Transverse colon (tissue), 4 donors: Measurements from ENCODE around the gene TADA2A. TPM values are rescaled to one million over a fixed set of nuclear protein-coding genes. Genes with fewer than 3 reads are reported as not detected.

Experiments
- DNase-seq: peaks from one replicate; pipeline ENCODE4 v3.0.0-alpha.2; 2019
- H3K27ac ChIP-seq, 4 donors: fragments of 200-600 bp; sonication (generic); 2 replicates each; pipeline ENCODE4 v1.5.1; 2016 to 2018; ENCODE audit warnings: inconsistent platforms in 4 of 4
- H3K27me3 ChIP-seq: fragments of 200-600 bp; sonication (generic); 2 replicates; pipeline ENCODE4 v1.5.1; 2017; ENCODE audit warnings: inconsistent platforms
- H3K36me3 ChIP-seq, 4 donors: fragments of 200-600 bp; sonication (generic); 2 replicates each; pipeline ENCODE4 v1.5.1; 2017 to 2019; ENCODE audit warnings: inconsistent platforms in 4 of 4
- H3K4me1 ChIP-seq, 4 donors: fragments of 200-600 bp; sonication (generic); 2 replicates each; pipeline ENCODE4 v1.5.1; 2017 to 2020; ENCODE audit warnings: inconsistent platforms in 4 of 4
- H3K4me3 ChIP-seq, 4 donors: fragments of 200-600 bp; sonication (generic); 1 replicate in 1 of 4; 2 replicates in 3 of 4; pipeline versions ENCODE4 v1.5.1 to v1.6.1; 2017 to 2019; ENCODE audit warnings: inconsistent platforms in 4 of 4
- H3K9me3 ChIP-seq, 2 donors: fragments of 200-600 bp; sonication (generic); 2 replicates each; pipeline ENCODE4 v1.5.1; 2017 to 2019; ENCODE audit warnings: inconsistent platforms in 2 of 2
- EP300 ChIP-seq: sonication (generic); formaldehyde crosslinking; IDR thresholded peaks from one replicate; pipeline ENCODE4 v1.6.1; 2017; ENCODE audit warnings: antibody characterized with exemption, low read depth
- POLR2A ChIP-seq: fragments of 450-650 bp; IDR thresholded peaks from one replicate; pipeline ENCODE4 v1.6.1; 2016; ENCODE audit warnings: antibody characterized with exemption, mild to moderate bottlenecking, moderate library complexity
- POLR2AphosphoS5 ChIP-seq, 3 donors: sonication (generic); formaldehyde crosslinking; IDR thresholded peaks; one replicate each; pipeline ENCODE4 v1.6.1; 2016; ENCODE audit warnings: antibody characterized with exemption in 3 of 3
- WGBS, 2 donors: methylation state at CpG; one replicate each; pipeline ENCODE4 v1.1.5; 2018; ENCODE audit warnings: low coverage in 1 of 2; 5-methylcytosine and 5-hydroxymethylcytosine counted together
- in situ Hi-C, 4 donors: fragments of 200-750 bp; cut with MboI; loops; one replicate each; pipeline versions ENCODE4 v1.15.0 to v1.15.1; 2017; ENCODE audit warnings: low sequenced_read_pairs in 3 of 4, low pct_ligation_motif_present in 1 of 4, low pct_unique_long_range_greater_than_20kb in 1 of 4
- intact Hi-C: fragments of 100-400 bp; cut with DNase I; formaldehyde crosslinking; loops from one replicate; pipeline ENCODE4 v1.15.1; 2023; ENCODE audit warnings: low total_unique reads
- total RNA-seq, 4 donors: library from RNA; depleted of rRNA; stranded (reverse); fragments of >200 nt; gene quantifications; one replicate each; pipeline ENCODE4 v1.1.0, GENCODE V29; 2016
- TF ChIP-seq, protein P1 (sequence below), 5 experiments: fragments of 200-600 bp in 3 of 5; fragments of 450-650 bp in 2 of 5; sonication (generic) in 3 of 5; IDR thresholded peaks; 1 replicate in 2 of 5; 2 replicates in 3 of 5; pipeline ENCODE4 v1.5.1; 2016 to 2017; ENCODE audit warnings: antibody characterized with exemption in 5 of 5, inconsistent platforms in 3 of 5, mild to moderate bottlenecking in 2 of 5, moderate library complexity in 1 of 5

The TADA2A gene
- total RNA-seq, 4 donors from 2014 or later: 8.3 to 26.6 (median 12.4) TPM

DNA sequence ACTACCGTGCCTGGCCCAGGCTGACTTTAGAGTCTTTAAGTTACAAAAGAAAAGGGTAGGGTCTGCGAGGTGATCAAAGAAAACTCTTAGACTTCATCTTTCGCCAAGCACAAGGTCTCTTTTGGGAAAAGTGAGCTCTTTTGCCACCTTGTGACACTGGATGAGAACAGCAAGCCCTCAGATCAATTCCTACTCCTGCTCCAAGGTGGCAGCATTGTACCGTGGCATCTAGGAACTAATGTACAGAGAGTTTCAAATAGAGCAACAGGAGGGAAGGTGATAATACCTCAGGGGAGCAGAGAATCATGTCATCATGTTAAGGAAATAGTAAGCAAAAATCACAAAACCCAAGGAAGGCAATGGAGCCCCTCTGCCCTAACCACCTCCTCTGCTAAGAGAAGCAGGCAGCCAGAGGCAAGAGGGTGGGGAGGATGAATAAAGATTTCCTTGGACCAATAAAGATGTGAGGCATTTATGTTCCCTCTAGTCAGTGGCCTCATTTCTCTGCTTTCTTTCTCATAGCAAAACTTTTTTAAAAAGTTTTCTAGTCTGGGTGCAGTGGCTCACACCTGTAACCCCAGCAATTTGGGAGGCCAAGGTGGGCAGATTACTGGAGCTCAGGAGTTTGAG, 33.0 kb upstream of the TADA2A start:
- Histone ChIP-seq H3K4me3 (no peak overlapping the region), H3K27ac (no peak overlapping the region), H3K27me3 (no peaks in the 10 kb centered on the region), H3K9me3 (no peaks in the 10 kb centered on the region), H3K36me3 (no peaks in the 10 kb centered on the region), H3K4me1 (no peaks in the 10 kb centered on the region)
- WGBS, 2 donors: 0 to 5% methylated on average over 3 to 4 of the region's 4 CpGs
- intact Hi-C loops (no loop called here), in situ Hi-C loops (no loop called here)
- DNase-seq: peak; percentile 75
- TF ChIP-seq POLR2AphosphoS5 (IDR thresholded peaks at IDR 0.05): no peak
- TF ChIP-seq, protein P1, sequence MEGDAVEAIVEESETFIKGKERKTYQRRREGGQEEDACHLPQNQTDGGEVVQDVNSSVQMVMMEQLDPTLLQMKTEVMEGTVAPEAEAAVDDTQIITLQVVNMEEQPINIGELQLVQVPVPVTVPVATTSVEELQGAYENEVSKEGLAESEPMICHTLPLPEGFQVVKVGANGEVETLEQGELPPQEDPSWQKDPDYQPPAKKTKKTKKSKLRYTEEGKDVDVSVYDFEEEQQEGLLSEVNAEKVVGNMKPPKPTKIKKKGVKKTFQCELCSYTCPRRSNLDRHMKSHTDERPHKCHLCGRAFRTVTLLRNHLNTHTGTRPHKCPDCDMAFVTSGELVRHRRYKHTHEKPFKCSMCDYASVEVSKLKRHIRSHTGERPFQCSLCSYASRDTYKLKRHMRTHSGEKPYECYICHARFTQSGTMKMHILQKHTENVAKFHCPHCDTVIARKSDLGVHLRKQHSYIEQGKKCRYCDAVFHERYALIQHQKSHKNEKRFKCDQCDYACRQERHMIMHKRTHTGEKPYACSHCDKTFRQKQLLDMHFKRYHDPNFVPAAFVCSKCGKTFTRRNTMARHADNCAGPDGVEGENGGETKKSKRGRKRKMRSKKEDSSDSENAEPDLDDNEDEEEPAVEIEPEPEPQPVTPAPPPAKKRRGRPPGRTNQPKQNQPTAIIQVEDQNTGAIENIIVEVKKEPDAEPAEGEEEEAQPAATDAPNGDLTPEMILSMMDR (IDR thresholded peaks at IDR 0.05): peak; percentile 87 to 99 (median 91)

DNA sequence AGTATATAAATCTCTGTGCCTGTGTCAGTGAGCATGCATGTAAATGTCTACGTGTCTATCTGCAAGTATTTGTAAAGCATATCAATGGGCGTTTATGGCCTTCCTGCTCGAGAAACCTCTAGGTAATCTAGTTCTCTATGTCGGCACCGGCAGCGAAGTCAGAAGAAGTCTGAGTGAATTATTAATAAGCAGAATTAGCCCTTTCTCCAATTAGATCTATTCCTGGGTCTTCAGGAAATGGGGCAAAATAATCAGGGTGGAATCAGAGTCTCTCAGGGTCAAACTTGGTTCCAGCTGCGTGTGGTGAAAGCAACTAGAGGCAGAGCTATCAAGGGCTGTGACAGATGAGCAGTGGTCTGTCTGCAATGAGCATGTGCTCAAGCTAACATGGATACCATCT, 31.0 kb upstream of the TADA2A start, which contains the start of gene C17orf78:
TSS of gene C17orf78 (plus strand) at position 280 of the 400 bp plus-strand sequence. CDS start at position 388, 108 bp downstream.
- in situ Hi-C loops: loop anchor here in 2 of 4 donors (25.0 kb wide), 1 partner anchor 763 kb away; the partner anchor contains the start of gene MRM1 (in 2 of the 2)
- no peak for DNase-seq
- Histone ChIP-seq H3K9me3 (no peaks in the 10 kb centered on the region), H3K36me3 (no peaks in the 10 kb centered on the region), H3K27me3 (no peaks in the 10 kb centered on the region), H3K27ac (no peak within 1 kb of the TSS), H3K4me3 (no peak within 1 kb of the TSS), H3K4me1 (no peaks in the 10 kb centered on the region)
- intact Hi-C loops: no loop called here
- TF ChIP-seq, protein P1 (IDR thresholded peaks at IDR 0.05): no peak
- TF ChIP-seq POLR2AphosphoS5 (IDR thresholded peaks at IDR 0.05) (no peak), EP300 (no peak), POLR2A (no peak)
- 86% methylated on average over 4 to 7 of the region's 7 CpGs for WGBS, 2 donors

DNA sequence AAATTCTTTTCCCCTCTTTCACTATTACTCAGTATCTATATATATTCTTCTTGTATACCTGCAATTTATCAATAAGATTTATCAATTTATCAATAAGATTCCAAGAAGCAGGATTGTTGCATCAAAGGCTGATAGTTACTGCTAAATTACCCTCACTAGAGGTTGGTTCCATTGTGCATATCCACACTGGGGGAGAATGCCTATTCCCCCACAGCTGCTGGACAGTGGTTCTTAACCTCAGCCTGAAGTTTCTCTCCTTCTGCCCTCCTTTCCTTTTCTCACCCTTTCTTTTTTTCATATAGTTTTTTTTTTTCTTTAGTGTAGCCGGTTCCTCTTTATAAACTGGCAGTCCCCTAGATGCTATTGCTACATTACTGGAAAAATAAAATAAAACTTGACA, 24.6 kb upstream of the TADA2A start:
- TF ChIP-seq EP300 (no peak), POLR2A (no peak), POLR2AphosphoS5 (IDR thresholded peaks at IDR 0.05) (no peak)
- TF ChIP-seq, protein P1 (IDR thresholded peaks at IDR 0.05): no peak
- 95 to 100% methylated on average over 1 of the region's 1 CpG for WGBS, 2 donors
- Histone ChIP-seq H3K27ac (no peak overlapping the region), H3K27me3 (no peaks in the 10 kb centered on the region), H3K4me1 (peaks cover 0 to 18% (median 8%) of the 10 kb centered on the region in 4 donors), H3K4me3 (no peak overlapping the region), H3K36me3 (no peaks in the 10 kb centered on the region), H3K9me3 (no peaks in the 10 kb centered on the region)
- in situ Hi-C loops: loop anchor here in 2 of 4 donors (25.0 kb wide), 1 partner anchor 770 kb away; the partner anchor contains the start of gene MRM1 (in 2 of the 2)
- intact Hi-C loops: no loop called here
- DNase-seq: no peak

DNA sequence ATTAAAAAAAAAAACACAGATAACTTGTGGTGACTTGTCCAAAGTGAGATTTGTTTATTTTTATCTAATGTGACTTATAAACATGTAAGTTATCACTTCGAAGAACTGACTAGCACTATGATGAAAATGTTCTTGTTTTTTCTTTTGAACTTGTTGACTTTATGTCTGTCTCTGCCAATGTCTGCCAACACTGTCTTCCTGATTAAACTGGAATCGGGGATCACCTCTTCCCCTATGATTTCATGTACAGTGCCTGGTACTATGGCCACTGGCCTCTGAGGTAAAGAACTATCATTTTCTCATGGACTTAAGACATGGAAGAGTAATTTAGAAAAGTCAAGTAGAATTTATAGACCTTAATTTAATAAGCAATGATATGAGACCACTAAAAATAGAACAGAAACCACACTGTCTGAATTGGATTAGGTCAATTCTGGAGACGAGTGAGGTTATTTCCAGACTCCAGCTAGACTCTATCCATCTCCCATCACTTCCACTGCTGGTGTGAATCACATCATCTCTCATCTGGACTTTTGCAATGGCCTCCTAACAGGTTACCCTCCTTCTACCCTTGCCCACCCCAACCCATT, 22.0 kb upstream of the TADA2A start:
- Histone ChIP-seq H3K4me3 (no peak overlapping the region), H3K27me3 (no peaks in the 10 kb centered on the region), H3K36me3 (no peaks in the 10 kb centered on the region), H3K27ac (peak overlapping the region in 1 of 4 donors; percentile 52), H3K4me1 (peaks cover 0 to 26% (median 9%) of the 10 kb centered on the region in 4 donors), H3K9me3 (no peaks in the 10 kb centered on the region)
- no peak for DNase-seq
- WGBS, 2 donors: 40 to 44% methylated on average over 2 to 3 of the region's 3 CpGs
- intact Hi-C loops: no loop called here
- TF ChIP-seq POLR2A (no peak), POLR2AphosphoS5 (IDR thresholded peaks at IDR 0.05) (no peak), EP300 (no peak)
- TF ChIP-seq, protein P1 (IDR thresholded peaks at IDR 0.05): no peak
- in situ Hi-C loops: loop anchor here in 2 of 4 donors (25.0 kb wide), 1 partner anchor 772 kb away; the partner anchor contains the start of gene MRM1 (in 2 of the 2)
